Left lobe of liver (tissue), 2 donors: ENCODE results near the gene NFYA. TPM values are rescaled to one million over a fixed set of nuclear protein-coding genes. Genes with fewer than 3 reads are reported as not detected.

ENCODE experiments used
- ATAC-seq: fragments of 200-7000 bp; cut with Tn5 transposase; one replicate; pipeline ENCODE4 v1.9.1; 2020; ENCODE audit warnings: mild to moderate bottlenecking, moderate library complexity
- DNase-seq: peaks from one replicate; pipeline ENCODE4 v3.0.0-alpha.2; 2020; ENCODE audit warnings: low spot score
- total RNA-seq: library from RNA; stranded (reverse); gene quantifications from one replicate; pipeline ENCODE4 v1.2.1, GENCODE V29; 2021
- donor health status: DM: no; HTN: no; CAD: no; lungs with moderate emphysema.
- donor health status: DM: no; HTN: yes; CAD: no.

The NFYA gene
- total RNA-seq, 1 donor from 2014 or later = 7.7 TPM

DNA sequence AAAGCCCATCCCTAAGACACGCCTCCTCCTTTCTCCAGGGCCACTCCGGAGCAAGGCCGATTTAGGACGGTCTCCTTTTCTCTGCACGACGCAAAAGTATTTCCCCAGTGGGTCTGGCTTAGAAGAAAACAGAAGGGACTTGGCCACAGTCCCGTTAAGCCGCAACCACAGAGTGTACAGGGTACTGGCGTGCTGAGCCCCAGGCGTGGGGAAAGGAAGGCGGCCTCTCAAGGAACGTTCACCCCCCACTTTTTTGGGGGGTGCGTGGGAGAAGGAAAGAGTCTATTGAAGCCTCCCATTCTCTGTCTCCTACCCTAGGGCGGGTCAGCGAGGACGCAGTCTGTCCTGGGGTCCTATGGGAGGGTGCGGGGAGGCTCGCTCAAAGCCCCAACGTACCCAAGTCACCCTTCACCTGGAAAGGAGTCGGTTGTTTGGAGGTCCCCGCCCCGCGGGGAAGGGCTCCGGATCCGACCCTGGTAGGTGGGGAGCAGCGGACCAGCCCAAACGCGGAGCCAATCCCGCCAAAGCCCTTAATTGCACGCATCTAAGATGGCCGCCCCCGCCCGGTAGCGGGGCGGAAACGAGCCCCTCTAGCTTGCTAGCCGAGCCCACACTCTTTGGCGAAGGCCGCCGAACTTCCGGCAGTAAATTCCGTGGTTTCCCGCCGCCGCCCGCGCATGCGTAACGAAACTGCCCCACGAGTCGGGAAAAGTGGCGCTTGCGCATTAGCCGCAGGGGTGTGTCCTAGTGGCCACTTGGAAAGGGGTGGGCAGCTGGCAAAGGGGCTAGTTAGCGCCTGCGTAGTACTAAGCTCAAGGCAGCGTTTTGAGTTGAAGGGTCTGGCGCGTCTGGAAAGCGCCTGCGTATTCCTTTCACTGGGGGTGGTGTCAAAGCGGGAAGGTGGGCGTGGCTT lies 595 bp upstream of the NFYA start, which contains the start of gene OARD1:
Gene OARD1, minus strand, starts transcription at position 434 of the 913 bp plus-strand sequence. CDS start 722 bp downstream, outside the sequence.
- DNase-seq (peak; percentile 100), ATAC-seq (peak; percentile 71)

DNA sequence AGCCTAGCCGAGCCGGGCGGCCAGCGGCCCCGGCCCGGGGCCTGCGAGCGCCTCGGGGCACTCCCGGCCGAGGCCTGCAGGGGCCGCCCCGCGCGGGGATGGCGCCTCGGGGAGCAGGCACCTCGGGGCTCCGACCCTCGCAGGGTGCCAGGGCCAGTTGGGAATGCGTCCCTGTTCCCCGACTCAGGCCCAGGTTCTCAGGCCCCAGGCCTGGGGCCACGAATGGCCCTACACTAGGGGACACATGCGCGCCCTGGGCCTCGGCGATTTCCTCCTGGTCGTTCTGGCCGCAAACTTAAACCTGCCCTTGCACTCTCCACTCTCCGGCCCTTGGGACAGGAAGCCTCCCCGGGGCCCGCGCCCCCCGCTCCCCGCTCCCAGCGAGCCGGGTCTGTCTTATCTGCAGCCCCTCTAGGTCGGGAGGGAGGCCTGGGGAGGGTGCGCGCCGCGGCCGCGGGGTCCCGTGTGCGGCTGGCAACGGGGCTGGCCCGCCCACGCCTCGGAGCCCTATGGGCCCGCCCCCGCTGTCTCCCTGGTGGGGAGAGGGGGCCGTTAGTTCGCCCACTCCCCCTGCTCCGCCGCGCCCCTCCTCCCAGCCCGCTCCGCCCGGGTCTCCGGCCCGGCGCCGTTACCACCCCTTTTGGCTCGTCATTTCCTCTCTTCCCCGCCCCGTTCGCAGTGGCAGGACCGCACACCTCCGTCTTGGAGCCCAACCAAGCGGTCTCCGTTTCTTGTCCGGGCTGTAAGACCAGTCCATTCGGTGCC lies 611 bp downstream of the NFYA start:
- DNase-seq (peak; percentile 91), ATAC-seq (peak; percentile 50)

DNA sequence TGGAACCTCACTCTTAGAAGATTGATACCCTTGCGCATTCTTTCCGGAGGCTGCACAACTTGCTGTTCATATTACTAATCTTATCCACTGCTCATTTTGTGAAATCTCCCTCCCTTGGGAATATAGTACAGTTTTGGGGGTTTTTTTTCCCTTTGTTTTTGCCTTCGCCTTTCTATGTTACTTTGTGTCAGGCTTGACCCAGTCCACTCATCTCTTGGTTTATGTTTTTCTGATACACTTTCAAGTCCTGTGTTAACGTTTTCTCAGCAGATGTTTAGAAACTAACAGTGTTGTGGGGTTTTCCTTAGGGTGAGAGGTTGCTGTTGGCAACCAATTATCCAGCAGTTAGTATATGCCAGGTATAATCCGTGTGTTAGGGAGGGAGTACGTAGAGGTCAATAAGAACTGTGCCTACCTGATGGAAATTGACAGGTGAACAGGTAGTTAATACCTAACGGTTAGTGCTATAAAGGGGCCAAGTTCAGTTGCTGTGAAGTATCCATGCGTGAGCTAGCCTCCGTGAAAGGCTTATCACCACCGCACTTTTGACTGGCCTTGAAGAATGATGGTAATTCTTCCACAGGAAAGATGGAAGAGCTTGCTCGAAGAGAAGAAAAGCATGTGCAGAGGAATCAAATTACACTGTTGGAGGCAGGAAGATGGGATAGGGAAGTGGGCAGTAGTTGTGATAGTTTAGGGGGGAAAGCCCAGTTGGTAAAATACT lies 1.4 kb downstream of the NFYA start:
- DNase-seq (no peak), ATAC-seq (no peak)

DNA sequence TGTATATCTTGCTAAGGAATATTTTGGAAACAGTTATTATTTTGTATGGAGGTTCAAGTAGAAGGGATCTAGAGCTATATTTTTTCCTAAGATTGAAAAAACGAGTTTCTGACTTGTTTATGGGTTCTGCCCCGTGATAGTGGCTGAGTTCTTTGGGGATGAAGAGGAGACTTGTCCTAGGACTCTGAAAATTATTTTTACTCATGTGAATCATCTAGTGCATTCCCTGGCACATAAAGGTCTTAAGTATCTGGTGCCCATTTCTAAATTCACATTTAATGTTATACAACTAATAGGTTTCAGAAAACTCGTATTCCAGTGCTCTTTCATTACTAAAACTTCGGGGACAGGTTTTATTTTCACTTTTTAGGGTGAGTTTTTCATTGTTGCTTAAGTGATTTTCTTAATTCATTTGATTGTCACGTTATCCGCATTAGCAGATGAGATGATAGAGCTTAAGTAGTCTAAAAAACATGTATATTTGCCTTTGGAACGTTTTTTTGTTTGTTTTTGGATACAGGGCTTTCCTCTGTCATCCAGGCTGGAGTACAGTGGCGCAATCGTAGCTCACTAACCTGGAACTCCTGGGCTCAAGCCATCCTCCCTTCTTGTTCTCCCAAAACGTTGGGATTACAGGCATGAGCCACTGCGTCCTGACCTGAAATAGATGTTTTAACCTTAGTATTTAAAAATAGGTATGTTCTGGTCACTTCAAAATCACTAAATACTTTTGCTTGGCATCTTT lies 2.1 kb downstream of the NFYA start:
- ATAC-seq = no peak
- DNase-seq = peak; percentile 76

DNA sequence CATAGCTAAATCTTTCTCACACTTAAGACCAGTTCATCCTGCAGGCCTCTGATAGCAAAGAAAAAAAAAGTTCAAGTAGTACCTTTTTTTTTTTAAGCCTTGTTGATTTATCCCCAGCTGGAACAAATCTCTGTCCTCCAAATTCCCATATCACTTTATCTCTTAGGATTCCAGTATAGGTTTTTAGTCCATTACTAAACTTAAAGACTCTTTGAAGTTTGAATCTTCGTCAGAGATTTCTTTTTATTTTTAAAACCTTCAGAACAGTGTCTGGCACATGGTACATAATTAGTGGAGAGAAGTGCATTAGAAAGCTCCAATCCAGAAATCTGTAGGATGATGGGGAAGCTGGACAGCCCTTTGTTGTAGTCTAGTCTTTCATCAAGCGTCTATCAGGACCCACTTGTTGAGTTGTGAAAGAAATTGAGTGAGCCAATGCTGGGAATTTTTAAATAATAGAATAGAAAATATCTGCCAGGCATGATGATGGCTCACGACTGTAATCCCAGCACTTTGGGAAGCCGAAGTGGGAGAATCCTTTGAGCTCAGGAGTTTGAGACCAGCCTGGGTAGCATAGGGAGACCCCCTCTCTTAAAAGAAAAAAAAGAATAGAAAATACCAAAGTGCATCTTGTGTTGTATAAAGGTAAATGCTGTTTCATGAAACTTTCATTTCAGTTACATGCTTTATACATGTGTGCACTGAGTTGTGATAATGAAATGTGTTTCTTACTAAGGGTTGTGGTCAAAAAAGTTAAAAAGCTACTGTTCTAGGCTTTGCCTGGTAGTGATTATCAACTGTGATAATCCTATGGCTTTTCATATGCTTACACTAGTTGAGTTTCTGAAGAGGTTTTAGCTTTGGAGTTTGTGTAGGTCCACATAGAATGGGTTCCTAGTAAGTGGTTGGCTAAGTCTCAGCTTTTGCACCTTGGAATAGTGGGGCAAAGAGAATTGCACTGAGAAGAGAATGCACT lies 3.2 kb downstream of the NFYA start:
- ATAC-seq = no peak
- DNase-seq = no peak

DNA sequence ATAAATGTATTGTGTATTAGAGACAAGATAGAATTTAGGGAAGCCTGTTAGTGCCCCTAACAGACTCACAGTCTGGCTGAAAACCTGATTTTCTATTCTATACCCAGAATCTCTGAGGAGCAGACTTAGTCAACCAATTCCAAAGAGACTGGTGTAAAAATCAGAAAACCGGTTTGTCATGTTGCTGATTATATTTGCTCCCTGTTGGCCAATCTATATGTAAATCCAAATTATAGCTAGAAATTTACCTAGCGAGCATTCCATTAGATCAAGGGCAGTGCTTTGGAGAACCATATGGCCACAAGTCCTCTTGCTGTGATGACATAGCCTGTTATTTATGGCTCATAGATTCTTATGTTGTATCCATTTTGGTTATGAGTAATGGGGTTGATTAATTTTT lies 4.8 kb downstream of the NFYA start:
- no peak for DNase-seq

DNA sequence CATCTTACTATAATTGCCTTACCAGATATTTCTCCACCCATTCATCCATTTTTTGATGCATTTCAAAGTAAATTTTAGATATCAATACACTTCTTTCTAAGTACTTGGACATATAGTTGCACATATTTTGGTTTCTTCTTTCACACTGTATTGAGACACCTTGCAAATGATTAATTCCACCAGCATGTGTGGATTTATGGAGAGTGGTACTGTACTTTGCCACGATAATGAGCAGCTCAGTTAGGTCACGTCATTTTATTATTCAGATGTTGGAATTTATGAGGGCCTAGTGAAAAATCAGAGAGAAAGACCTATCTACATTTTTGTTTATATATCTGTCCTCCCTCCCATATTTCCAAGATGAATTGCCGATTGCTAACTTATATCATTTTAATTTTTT lies 5.3 kb downstream of the NFYA start:
- ATAC-seq (no peak), DNase-seq (no peak)

More for the DNA sequence above, 4.8 kb downstream of the NFYA start:
- ATAC-seq = no peak

DNA sequence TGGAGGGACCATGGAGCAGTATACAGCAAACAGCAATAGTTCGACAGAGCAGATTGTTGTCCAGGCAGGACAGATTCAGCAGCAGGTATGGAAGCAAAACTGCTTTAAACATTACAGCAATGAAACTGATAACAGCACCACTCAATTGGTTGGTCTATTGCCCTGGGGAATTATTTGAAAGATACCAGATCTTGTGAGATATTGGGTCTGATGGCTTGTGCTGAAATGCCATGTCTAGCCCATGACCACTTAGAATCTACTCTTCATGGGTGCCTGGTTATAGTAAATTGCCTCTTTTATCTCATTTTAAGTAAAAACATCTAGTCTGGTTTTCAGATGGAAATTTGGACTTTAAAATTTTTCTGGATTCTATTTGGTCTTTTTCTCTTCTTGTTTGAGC lies 6.3 kb downstream of the NFYA start:
- DNase-seq = no peak
- ATAC-seq = no peak

DNA sequence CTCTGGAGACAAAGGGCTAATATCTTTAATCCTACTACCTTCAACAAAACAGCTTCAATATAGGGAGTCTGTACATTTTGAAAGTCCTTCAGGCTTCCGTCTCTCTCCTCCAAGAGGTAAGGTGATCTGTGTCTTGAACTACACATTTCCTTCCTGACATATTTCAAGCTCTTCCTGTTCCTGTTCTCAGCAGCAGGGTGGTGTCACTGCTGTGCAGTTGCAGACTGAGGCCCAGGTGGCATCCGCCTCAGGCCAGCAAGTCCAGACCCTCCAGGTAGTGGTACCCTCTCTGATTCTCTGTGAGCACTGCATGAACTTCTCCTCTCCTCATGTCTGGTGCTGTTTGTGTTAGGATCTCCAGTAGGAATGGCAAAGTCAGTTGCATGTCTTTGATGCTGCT lies 7.8 kb downstream of the NFYA start:
- no peak for DNase-seq
- no peak for ATAC-seq

DNA sequence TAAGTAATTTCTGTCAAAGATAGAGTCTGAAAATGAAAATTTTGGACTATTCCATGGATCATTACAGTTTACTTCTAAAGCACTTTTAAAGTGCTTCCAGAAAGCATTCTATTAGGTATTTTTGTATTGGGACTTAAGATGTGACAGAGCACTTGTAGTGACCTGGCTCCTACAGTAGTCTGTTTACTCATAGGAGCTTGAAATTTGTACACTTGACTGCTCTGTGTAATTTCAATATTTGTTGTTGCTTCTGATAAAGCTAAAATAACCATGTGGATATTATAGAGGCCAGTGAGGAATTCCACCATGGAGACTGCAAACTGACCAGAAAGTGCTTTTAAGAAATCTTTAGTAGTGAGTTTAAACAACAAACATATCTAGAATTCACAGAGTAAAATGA lies 10.3 kb downstream of the NFYA start:
- ATAC-seq (no peak), DNase-seq (no peak)

DNA sequence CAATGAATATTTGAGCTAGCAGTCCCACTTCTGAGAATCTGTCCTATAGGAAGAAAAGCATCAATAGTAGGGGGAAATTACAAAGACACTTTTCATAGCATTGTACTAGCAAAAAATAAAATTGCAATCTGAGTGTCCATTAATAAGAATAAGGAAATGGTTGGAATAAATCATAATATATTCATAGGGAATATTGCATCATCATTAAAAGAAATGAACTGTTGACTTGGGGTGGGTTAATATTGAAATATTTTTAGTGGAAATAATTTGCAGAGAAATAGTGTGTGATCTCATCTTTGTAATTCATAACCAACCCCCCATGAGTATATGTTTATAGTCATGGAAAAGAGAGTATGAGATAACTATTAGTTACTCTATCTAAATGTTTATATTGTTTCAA lies 12.4 kb downstream of the NFYA start:
- no peak for DNase-seq
- no peak for ATAC-seq

DNA sequence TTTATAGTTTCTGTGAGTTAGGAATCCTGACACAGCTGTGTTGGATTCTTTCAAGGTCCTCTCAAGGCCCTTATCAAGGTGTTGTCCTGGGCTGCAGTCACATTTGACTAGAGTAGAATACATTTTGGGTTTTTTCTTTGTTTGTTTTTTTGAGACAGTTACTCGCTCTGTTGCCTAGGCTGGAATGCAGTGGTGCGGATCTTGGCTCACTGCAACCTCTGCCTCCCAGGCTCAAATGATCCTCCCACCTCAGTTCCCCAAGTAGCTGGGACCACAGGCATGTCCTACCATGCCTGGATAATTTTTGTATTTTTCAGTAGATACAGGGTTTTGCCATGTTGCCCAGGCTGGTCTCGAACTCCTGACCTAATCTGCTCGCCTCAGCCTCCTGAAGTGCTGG lies 15.7 kb downstream of the NFYA start:
- no peak for ATAC-seq
- no peak for DNase-seq

DNA sequence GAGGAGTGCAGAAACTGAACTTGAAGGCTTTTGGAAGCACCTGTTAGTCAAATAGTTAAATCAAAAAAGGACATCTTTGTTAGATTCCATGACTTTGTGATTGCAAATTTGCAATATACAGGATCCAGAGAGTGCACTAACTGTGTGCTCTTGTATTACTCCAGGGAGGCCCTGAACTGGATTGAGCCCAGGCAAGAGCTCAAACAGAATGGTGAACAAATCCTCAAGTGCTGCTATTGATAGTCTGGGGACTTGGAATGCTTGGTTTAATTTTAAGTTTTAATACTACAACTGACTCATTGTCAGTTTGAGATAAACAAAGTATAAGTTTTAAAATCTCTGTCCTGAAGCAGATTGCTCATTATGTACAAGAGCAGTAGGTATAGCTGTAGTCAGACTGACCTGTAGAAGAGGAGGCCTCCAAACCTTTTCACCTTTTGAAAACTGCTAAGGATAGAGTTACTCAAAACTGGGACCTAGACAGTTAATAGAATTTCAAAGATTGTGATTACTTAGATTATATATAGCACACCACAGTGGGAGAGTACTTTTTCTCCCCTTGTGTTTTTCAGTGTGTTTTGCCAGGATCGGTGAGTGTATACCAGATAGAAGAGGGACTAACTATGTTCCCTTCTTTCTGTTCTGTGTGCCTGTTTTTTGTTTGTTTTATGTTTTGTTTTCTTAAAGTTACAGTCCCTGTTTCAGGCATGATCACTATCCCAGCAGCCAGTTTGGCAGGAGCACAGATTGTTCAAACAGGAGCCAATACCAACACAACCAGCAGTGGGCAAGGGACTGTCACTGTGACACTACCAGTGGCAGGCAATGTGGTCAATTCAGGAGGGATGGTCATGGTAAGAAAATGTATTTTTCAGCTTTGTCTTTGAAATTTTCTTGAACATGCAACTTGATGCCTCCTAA lies 18.3 kb downstream of the NFYA start:
- peak; percentile 94 for ATAC-seq
- DNase-seq = peak; percentile 78

DNA sequence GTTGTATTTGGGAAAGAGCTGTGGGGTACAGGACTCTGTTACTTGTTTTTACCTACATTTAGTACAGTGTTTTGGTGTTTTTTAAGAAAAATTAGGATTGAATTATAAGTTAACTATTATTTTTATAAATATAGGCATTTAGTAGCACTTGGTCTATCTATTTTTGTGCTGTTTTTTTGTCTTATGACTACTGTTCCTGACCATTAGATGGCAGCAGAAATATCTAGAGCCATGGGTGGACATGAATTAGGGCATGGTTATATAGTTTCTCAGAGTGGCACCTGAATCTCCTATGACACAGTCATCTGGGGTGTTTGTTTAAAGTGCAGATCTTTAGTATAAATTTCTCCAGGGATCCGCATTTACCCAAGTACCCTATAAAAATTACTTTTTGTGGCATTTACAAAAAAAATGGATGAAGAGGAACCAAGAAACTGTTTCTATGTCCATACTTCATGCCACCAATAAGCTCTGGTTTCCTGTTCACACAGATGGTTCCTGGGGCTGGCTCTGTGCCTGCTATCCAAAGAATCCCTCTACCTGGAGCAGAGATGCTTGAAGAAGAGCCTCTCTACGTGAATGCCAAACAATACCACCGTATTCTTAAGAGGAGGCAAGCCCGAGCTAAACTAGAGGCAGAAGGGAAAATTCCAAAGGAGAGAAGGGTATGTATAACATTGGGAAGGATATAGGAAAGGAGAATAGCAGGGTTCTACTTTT lies 19.8 kb downstream of the NFYA start:
- peak; percentile 29 for ATAC-seq
- DNase-seq = no peak

DNA sequence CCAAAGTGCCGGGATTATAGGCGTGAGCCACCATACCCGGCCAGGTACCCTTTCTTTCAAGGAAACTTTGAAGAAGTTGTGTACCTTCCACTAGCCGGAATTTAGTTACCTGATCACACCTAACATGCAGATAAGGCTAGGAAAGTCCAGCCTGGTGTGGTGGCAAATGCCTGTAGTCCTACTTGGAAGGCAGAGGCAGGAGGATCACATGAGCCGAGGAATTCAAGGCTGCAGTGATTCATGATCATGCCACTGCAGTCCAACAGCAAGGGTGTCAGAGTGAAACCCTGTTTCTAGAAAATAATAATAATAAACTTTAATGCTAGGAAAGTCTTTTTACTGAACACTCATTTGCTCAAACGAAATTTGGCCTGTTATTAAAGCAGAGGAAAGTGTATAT lies 21.0 kb downstream of the NFYA start:
- no peak for ATAC-seq
- DNase-seq = no peak

DNA sequence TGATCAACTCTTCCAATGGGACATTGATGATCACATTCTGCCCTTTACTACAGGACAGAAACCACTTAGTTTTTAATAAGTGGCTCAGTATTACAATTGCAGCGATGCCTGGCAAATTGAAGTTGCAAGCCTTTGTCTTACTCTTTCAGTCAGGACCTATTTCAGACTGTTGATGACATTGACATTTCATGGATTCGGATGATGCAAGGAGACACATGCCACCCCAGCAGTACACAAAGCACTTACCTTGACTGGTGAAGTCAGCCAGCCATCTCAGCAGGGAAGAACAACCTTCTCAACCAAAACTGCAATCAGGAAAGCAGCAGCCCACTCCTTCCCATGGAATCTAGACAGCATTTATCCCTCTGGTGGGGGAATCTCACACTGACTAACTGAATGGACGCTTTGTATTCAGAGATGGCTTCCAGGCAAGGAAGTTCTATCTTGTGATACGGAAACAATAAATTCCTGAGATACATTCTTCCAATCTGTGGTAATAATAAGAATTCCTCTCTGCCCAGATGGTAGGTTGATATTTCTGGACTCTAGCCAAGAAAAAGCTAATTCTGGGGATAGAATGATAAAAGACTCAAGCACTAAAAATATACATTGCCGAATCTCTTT lies 24.8 kb downstream of the NFYA start:
- ATAC-seq = no peak
- DNase-seq = no peak

DNA sequence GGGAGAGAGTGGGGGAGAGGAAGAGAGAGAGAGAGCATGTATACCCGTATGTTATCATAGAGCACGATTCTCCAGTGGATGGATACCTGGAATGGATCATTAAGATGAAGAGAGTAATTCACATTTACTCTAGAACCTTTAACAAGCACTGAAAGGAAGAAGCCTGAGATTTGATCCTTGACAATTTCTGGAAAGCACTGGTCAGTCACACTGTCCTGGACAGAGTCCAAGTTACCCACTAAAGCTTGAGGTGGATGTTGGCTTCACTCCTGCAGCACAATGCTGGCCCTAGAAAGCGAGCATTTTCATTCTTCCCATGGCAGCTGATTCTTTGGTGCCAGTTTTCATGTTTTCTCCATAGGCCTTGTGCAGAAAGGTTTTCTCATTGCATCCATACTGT lies 25.6 kb downstream of the NFYA start:
- ATAC-seq (no peak), DNase-seq (no peak)
